ENCODE data around the gene CNTN1.
"Not testable (repeated sequence)": the region's sequence is repeated elsewhere in the genome, so short reads cannot be mapped to it uniquely, and the experiment has no call there.

The CNTN1 gene

GRCh38 chr12:41055875-41056577 lies 363.8 kb downstream of the CNTN1 start:
- no peak for DNase-seq

- no peak for DNase-seq
Measured at GRCh38 chr12:41058266-41058665, 366.0 kb downstream of the CNTN1 start.

- no peak for DNase-seq
Measured at GRCh38 chr12:41061192-41061591, 369.0 kb downstream of the CNTN1 start.

GRCh38 chr12:41064411-41064810 lies 372.2 kb downstream of the CNTN1 start:
- no peak for DNase-seq

- no peak for DNase-seq
Measured at GRCh38 chr12:41067941-41068645, 375.9 kb downstream of the CNTN1 start.

GRCh38 chr12:41073633-41074472 lies 381.6 kb downstream of the CNTN1 start:
- DNase-seq, result no peak

- DNase-seq, result no peak
Measured at GRCh38 chr12:41074473-41074769, 382.2 kb downstream of the CNTN1 start.

GRCh38 chr12:41076114-41076513 lies 383.9 kb downstream of the CNTN1 start:
- DNase-seq, result no peak

- DNase-seq, result not testable (repeated sequence)
Measured at GRCh38 chr12:41081241-41081640, 389.0 kb downstream of the CNTN1 start.

- DNase-seq, result no peak
Measured at GRCh38 chr12:41089438-41089837, 397.2 kb downstream of the CNTN1 start.

GRCh38 chr12:41092115-41092514 lies 399.9 kb downstream of the CNTN1 start:
- DNase-seq, result no peak

GRCh38 chr12:41096797-41097196 lies 404.6 kb downstream of the CNTN1 start:
- no peak for DNase-seq

GRCh38 chr12:41100572-41100971 lies 408.3 kb downstream of the CNTN1 start:
- no peak for DNase-seq

- DNase-seq, result no peak
Measured at GRCh38 chr12:41101806-41102205, 409.6 kb downstream of the CNTN1 start.

- no peak for DNase-seq
Measured at GRCh38 chr12:41103614-41104013, 411.4 kb downstream of the CNTN1 start.

GRCh38 chr12:41106315-41106714 lies 414.1 kb downstream of the CNTN1 start:
- no peak for DNase-seq

- no peak for DNase-seq
Measured at GRCh38 chr12:41108032-41108431, 415.8 kb downstream of the CNTN1 start.

- DNase-seq, result no peak
Measured at GRCh38 chr12:41112903-41113302, 420.7 kb downstream of the CNTN1 start.

- no peak for DNase-seq
Measured at GRCh38 chr12:41120211-41120610, 428.0 kb downstream of the CNTN1 start.

GRCh38 chr12:41121374-41121773 lies 429.1 kb downstream of the CNTN1 start:
- no peak for DNase-seq

Data from NCI-H524 treated with DMSO at 0.1 percent for 48 hours (cell line).